PC-3 (cell line): ENCODE results near the gene NIPBL. TPM values are rescaled to one million over a fixed set of nuclear protein-coding genes. Genes with fewer than 3 reads are reported as not detected.
"Not testable (repeated sequence)": the region's sequence is repeated elsewhere in the genome, so short reads cannot be mapped to it uniquely, and the experiment has no call there.

Source experiments
- ATAC-seq: fragments of 200-7000 bp; cut with Tn5 transposase; 2 replicates; pipeline ENCODE4 v1.9.1; 2020; ENCODE audit warnings: mild to moderate bottlenecking, moderate library complexity
- BruUV-seq: library from RNA; stranded (reverse); fragments of 400-500 nt; replicated peaks from 2 replicates; lab custom pipeline; 2021; lab: Mats Ljungman, UMichigan
- CTCF ChIA-PET: fragments of 300-600 bp; sonication (Branson Sonifier 250); formaldehyde crosslinking; loops from one replicate; lab custom pipeline; 2022; ENCODE audit warnings: antibody characterized with exemption; lab: Charles Lee
- POLR2A ChIA-PET: fragments of 300-600 bp; sonication (Branson Sonifier 250); formaldehyde crosslinking; loops from one replicate; lab custom pipeline; 2022; ENCODE audit warnings: antibody characterized with exemption; ENCODE audit not compliant: unreplicated experiment; lab: Charles Lee
- DNase-seq: peaks from one replicate; pipeline ENCODE4 v3.0.0-alpha.2; 2015
- H2AFZ ChIP-seq: fragments of 300-600 bp; sonication (generic); 2 replicates; pipeline ENCODE4 v1.6.0; 2016; ENCODE audit warnings: antibody characterized with exemption, low read length
- H3F3A ChIP-seq: fragments of 300-600 bp; sonication (generic); one replicate; pipeline ENCODE4 v1.6.0; 2017; ENCODE audit warnings: antibody characterized with exemption, low read length, control low read depth, mild to moderate bottlenecking; ENCODE audit not compliant: unreplicated experiment
- H3K27ac ChIP-seq: fragments of 300-600 bp; sonication (generic); 2 replicates; pipeline ENCODE4 v1.5.1; 2016; ENCODE audit warnings: mild to moderate bottlenecking, low read length
- H3K27me3 ChIP-seq: fragments of 300-600 bp; sonication (generic); 2 replicates; pipeline ENCODE4 v1.6.1; 2016; ENCODE audit warnings: low read length, mixed read lengths
- H3K36me3 ChIP-seq: fragments of 300-600 bp; sonication (generic); 2 replicates; pipeline ENCODE4 v1.6.1; 2016; ENCODE audit warnings: low read depth, mixed run types, low read length, mixed read lengths
- H3K4me1 ChIP-seq: fragments of 300-600 bp; sonication (generic); 2 replicates; pipeline ENCODE4 v1.5.1; 2016; ENCODE audit warnings: low read length; ENCODE audit not compliant: insufficient read depth
- H3K4me2 ChIP-seq: fragments of 300-600 bp; sonication (generic); 2 replicates; pipeline ENCODE4 v1.6.0; 2016; ENCODE audit warnings: low read length
- H3K4me3 ChIP-seq: fragments of 300-600 bp; sonication (generic); 2 replicates; pipeline ENCODE4 v1.5.1; 2016; ENCODE audit warnings: mild to moderate bottlenecking, low read length, mixed read lengths
- H3K79me2 ChIP-seq: fragments of 300-600 bp; sonication (generic); 2 replicates; pipeline ENCODE4 v1.6.1; 2017; ENCODE audit warnings: low read length, mixed read lengths
- H3K9ac ChIP-seq: fragments of 300-600 bp; sonication (generic); 2 replicates; pipeline ENCODE4 v1.6.0; 2016; ENCODE audit warnings: mild to moderate bottlenecking, low read length
- H3K9me2 ChIP-seq: fragments of 300-600 bp; sonication (generic); replicated peaks from 2 replicates; pipeline ENCODE4 v1.6.1; 2016; ENCODE audit warnings: mixed run types, low read length, mixed read lengths
- H3K9me3 ChIP-seq: fragments of 300-600 bp; sonication (generic); 2 replicates; pipeline ENCODE4 v1.6.1; 2016; ENCODE audit warnings: low read length, mixed read lengths
- H4K20me1 ChIP-seq: fragments of 300-600 bp; sonication (generic); 2 replicates; pipeline ENCODE4 v1.6.1; 2016; ENCODE audit warnings: low read length, mixed read lengths
- EZH2 ChIP-seq: fragments of 300-600 bp; sonication (generic); IDR thresholded peaks from one replicate; pipeline ENCODE4 v1.6.1; 2017; ENCODE audit warnings: antibody characterized with exemption, mild to moderate bottlenecking, low read length; ENCODE audit not compliant: unreplicated experiment
- EZH2phosphoT487 ChIP-seq: fragments of 300-600 bp; sonication (generic); IDR thresholded peaks from 2 replicates; pipeline ENCODE4 v1.6.1; 2018; ENCODE audit warnings: mild to moderate bottlenecking, antibody characterized with exemption, low read length, borderline replicate concordance
- intact Hi-C: fragments of 100-400 bp; cut with micrococcal nuclease; formaldehyde crosslinking; loops from 2 replicates; pipeline ENCODE4 v1.9.0; 2023
- total RNA-seq: library from RNA; depleted of rRNA; stranded (reverse); fragments of >200 nt; gene quantifications from 2 replicates; pipeline ENCODE4 v1.2.3, GENCODE V29; 2014
- TF ChIP-seq, protein P1 (sequence below): fragments of 300-600 bp; sonication (generic); conservative IDR thresholded peaks from 2 replicates; pipeline ENCODE4 v1.5.1; 2017; ENCODE audit warnings: antibody characterized with exemption, low read depth, mild to moderate bottlenecking, low read length

The NIPBL gene
- total RNA-seq, 1 experiment from 2014 or later = 16.8 TPM

DNA sequence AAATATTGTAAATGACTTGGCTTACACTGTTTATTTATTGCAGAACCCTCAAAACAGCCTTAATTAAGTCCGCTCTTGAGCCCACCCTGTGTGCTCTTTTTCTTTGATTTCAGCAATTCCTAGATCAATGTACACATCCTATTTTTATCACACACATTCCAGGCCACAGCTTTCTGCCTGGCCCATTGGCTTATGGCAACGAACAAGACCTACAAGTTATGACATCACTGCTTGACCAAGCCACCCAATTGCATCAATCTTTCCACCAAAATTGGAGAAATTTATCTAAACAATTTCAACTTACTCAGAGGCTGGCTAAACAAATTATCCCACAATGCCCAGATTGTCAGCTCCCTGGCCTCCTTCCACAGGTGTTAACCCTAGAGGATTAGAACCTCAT, 214.2 kb downstream of the NIPBL start:
- Histone ChIP-seq H3K27me3 (no peaks in the 10 kb centered on the region), H3K79me2 (no peaks in the 10 kb centered on the region), H3K36me3 (no peaks in the 10 kb centered on the region), H3K27ac (no peak overlapping the region), H3K4me1 (no peaks in the 10 kb centered on the region), H3K9ac (no peak overlapping the region), H3K9me3 (no peaks in the 10 kb centered on the region), H3K4me3 (no peak overlapping the region), H3K9me2 (no peaks in the 10 kb centered on the region), H3K4me2 (no peak overlapping the region), H2AFZ (no peak overlapping the region), H3F3A (no peaks in the 10 kb centered on the region), H4K20me1 (no peaks in the 10 kb centered on the region)
- ATAC-seq (no peak), DNase-seq (no peak)
- TF ChIP-seq, protein P1, sequence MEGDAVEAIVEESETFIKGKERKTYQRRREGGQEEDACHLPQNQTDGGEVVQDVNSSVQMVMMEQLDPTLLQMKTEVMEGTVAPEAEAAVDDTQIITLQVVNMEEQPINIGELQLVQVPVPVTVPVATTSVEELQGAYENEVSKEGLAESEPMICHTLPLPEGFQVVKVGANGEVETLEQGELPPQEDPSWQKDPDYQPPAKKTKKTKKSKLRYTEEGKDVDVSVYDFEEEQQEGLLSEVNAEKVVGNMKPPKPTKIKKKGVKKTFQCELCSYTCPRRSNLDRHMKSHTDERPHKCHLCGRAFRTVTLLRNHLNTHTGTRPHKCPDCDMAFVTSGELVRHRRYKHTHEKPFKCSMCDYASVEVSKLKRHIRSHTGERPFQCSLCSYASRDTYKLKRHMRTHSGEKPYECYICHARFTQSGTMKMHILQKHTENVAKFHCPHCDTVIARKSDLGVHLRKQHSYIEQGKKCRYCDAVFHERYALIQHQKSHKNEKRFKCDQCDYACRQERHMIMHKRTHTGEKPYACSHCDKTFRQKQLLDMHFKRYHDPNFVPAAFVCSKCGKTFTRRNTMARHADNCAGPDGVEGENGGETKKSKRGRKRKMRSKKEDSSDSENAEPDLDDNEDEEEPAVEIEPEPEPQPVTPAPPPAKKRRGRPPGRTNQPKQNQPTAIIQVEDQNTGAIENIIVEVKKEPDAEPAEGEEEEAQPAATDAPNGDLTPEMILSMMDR = no peak
- TF ChIP-seq EZH2 = no peak
- no peak for TF ChIP-seq EZH2phosphoT487
- intact Hi-C loops = no loop called here
- CTCF ChIA-PET = no interaction called here
- POLR2A ChIA-PET = no interaction called here
- no TSS peak for BruUV-seq

GRCh38 chr5:37093795-37094194, 217.2 kb downstream of the NIPBL start:
- H4K20me1 ChIP-seq, H3F3A ChIP-seq, H2AFZ ChIP-seq, intact Hi-C loops, H3K9me3 ChIP-seq, H3K4me2 ChIP-seq, ATAC-seq, BruUV-seq, H3K4me1 ChIP-seq, H3K4me3 ChIP-seq, H3K9me2 ChIP-seq, H3K79me2 ChIP-seq, H3K27me3 ChIP-seq, H3K27ac ChIP-seq, H3K36me3 ChIP-seq, CTCF ChIA-PET, DNase-seq, POLR2A ChIA-PET, H3K9ac ChIP-seq: not testable (repeated sequence)

DNA sequence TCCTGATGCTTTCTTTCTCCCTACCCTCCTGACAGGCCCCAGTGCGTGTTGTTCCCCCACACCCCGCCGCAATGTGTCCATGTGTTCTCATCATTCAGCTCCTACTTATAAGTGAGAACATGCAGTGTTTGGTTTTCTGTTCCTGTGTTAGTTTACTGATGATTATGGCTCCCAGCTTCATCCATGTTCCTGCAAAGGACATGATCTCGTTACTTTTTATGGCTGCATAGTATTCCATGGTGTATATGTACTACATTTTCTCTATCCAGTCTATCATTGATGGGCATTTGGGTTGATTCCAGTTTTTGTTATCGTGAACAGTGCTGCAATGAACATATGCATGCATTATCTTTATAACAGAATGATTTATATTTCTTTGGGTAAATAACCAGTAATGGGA, 222.7 kb downstream of the NIPBL start:
- H3K79me2 ChIP-seq, H2AFZ ChIP-seq, ATAC-seq, H3K27me3 ChIP-seq, H3F3A ChIP-seq, H3K4me2 ChIP-seq, H3K9ac ChIP-seq, H3K36me3 ChIP-seq, CTCF ChIA-PET, intact Hi-C loops, DNase-seq, H3K4me1 ChIP-seq, POLR2A ChIA-PET, H3K9me3 ChIP-seq, H3K27ac ChIP-seq, H3K9me2 ChIP-seq, H4K20me1 ChIP-seq, H3K4me3 ChIP-seq, BruUV-seq: not testable (repeated sequence)

DNA sequence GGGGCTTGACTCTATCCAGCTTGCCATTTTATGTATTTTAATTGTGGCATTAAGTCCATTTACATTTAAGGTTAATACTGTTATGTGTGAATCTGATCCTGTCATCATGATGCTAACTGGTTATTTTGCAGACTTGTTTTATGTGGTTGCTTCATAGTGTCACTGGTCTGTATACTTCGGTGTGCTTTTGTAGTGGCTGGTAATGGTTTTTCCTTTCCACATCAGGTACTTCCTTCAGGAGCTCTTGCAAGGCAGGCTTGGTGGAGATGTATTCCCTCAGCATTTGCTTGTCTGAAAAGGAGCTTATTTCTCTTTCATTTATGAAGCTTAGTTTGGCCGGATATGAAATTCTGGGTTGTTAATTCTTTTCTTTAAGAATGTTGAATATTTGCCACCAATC, 226.7 kb downstream of the NIPBL start:
- H3K9me3 ChIP-seq = no peaks in the 10 kb centered on the region
- no peaks in the 10 kb centered on the region for H3K27me3 ChIP-seq
- intact Hi-C loops = no loop called here
- H3K4me3 ChIP-seq = no peak overlapping the region
- H2AFZ ChIP-seq = no peak overlapping the region
- no peaks in the 10 kb centered on the region for H3F3A ChIP-seq
- TF ChIP-seq, protein P1 = no peak
- no peak for TF ChIP-seq EZH2phosphoT487
- no peak for TF ChIP-seq EZH2
- H3K4me2 ChIP-seq = no peak overlapping the region
- ChIA-PET POLR2A (no interaction called here), CTCF (no interaction called here)
- H3K9me2 ChIP-seq = no peaks in the 10 kb centered on the region
- no TSS peak for BruUV-seq
- no peak for DNase-seq
- no peaks in the 10 kb centered on the region for H4K20me1 ChIP-seq
- H3K4me1 ChIP-seq = no peaks in the 10 kb centered on the region
- no peak overlapping the region for H3K9ac ChIP-seq
- no peaks in the 10 kb centered on the region for H3K79me2 ChIP-seq
- no peaks in the 10 kb centered on the region for H3K36me3 ChIP-seq
- no peak overlapping the region for H3K27ac ChIP-seq
- no peak for ATAC-seq
